ENCODE measurements around the gene RFXANK. TPM values are rescaled to one million over a fixed set of nuclear protein-coding genes. Genes with fewer than 3 reads are reported as not detected.

The RFXANK gene, protein sequence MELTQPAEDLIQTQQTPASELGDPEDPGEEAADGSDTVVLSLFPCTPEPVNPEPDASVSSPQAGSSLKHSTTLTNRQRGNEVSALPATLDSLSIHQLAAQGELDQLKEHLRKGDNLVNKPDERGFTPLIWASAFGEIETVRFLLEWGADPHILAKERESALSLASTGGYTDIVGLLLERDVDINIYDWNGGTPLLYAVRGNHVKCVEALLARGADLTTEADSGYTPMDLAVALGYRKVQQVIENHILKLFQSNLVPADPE
- 95.5 and 116 TPM in 2 replicates for total RNA-seq

GRCh38 chr19:19192078-19192882, at the start of gene RFXANK, which contains the start of gene BORCS8:
Gene RFXANK, plus strand, starts transcription at chr19:19192258. Its CDS starts 1,689 bp downstream, at chr19:19193947.
Gene BORCS8, minus strand, starts transcription at chr19:19192152. Its CDS starts 35 bp downstream, at chr19:19192117.

DNA sequence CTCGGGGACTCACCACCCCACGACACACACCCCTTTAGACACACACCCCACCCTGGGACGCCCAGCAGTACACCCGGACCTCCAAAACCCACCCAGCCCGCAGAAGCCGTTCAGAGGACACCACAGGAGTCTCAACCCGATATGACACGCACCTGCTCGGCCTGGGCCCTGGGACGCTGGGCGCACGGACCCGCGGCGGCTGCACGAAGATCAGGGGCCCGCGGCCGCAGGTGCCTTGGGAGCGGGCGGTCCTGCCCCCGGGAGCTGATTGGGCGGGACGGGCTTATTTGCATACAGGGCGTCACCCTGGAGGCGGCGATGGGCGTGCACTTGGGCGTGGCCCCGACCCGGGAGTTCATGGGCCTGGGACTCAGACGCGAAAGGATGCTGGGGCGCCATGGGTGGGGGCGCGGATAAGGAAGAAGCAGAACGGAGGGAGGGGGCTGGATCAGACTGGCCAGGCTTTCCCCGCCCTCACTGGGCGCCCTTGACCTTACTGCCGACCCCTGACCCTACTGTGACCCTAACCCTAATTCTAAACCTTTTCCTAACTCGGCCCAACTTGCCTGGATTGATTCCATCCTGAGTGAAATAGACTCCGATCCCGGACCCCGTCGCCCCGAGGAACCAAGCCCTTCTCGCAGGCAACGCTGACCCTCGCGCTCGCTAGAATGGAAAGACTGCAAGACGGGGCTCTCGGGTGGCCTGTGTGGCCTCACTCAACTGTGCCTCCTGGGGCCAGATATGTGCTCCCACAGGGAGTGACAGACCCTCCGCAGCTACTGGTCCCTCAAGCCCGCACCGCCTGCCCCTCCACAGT, 21.8 kb upstream of the RFXANK start, which contains the start of gene MEF2B:
MEF2B (minus strand) TSS at position 211 of the 820 bp plus-strand sequence. CDS start 19,528 bp downstream, outside the sequence.

GRCh38 chr19:19203012-19203856, 11.2 kb downstream of the RFXANK start, which contains the start of gene NR2C2AP:
Gene NR2C2AP, minus strand, starts transcription at chr19:19203414. Its CDS starts 354 bp downstream, at chr19:19203060.

GRCh38 chr19:19211499-19212420, 19.7 kb downstream of the RFXANK start, which contains the start of gene NCAN:
Gene NCAN, plus strand, starts transcription at chr19:19211958. Its CDS starts 4,996 bp downstream, at chr19:19216954.

Other genes with a start within 250 kb of the RFXANK start
- gene SUGP2, start 158.7 kb upstream of the RFXANK start, total RNA-seq = 24.6 and 28.0 TPM in 2 replicates
- gene ARMC6, start 158.7 kb upstream of the RFXANK start, total RNA-seq = 45.1 and 73.0 TPM in 2 replicates
- 3.4 and 7.5 TPM in 2 replicates for gene SLC25A42, start 128.3 kb upstream of the RFXANK start, total RNA-seq
- gene TMEM161A, start 53.8 kb upstream of the RFXANK start, total RNA-seq = 38.5 and 62.4 TPM in 2 replicates
- not detected in 2 replicates for gene MEF2B, start 22.0 kb upstream of the RFXANK start, total RNA-seq
- gene BORCS8, start 106 bp upstream of the RFXANK start, total RNA-seq = 21.4 and 43.2 TPM in 2 replicates
- 9.6 and 19.4 TPM in 2 replicates for gene NR2C2AP, start 11.2 kb downstream of the RFXANK start, total RNA-seq
- not detected in 2 replicates for gene NCAN, start 19.7 kb downstream of the RFXANK start, total RNA-seq
- 0.16 TPM in 1 of 2 replicates, not detected in the other for gene TM6SF2, start 81.0 kb downstream of the RFXANK start, total RNA-seq
- 33.1 and 37.9 TPM in 2 replicates for gene SUGP1, start 128.3 kb downstream of the RFXANK start, total RNA-seq
- gene MAU2, start 128.6 kb downstream of the RFXANK start, total RNA-seq = 22.0 and 33.1 TPM in 2 replicates
- gene GATAD2A, start 213.4 kb downstream of the RFXANK start, total RNA-seq = 65.7 and 74.3 TPM in 2 replicates